ENCODE results near the gene ARID1B. TPM values are rescaled to one million over a fixed set of nuclear protein-coding genes. Genes with fewer than 3 reads are reported as not detected.

ARID1B gene
- total RNA-seq, 2 experiments from 2014 or later, result 36.9 to 38.9 TPM

GRCh38 chr6:157078326-157078725 lies 301.1 kb downstream of the ARID1B start:
- Mint-ChIP-seq H3K27me3 (no peaks in the 10 kb centered on the region), H3K27ac (no peak overlapping the region), H3K4me3 (no peak overlapping the region), H3K36me3 (ENCODE audit: low read depth) (peaks cover 11% of the 10 kb centered on the region), H3K9me3 (no peaks in the 10 kb centered on the region), H3K4me1 (ENCODE audit: low read depth) (peaks cover 57% of the 10 kb centered on the region)
- CTCF ChIA-PET, result interaction anchor here (0.8 to 1.8 kb wide), 5 partner anchors 8 to 34 kb away, joined by 3 to 6 read pairs (median 4); no protein-coding TSS in a partner anchor
- no peak for TF ChIP-seq CTCF (IDR thresholded peaks at IDR 0.05)
- no peak for DNase-seq
- ATAC-seq, result no peak
- POLR2A ChIA-PET, result interaction anchor here (1.0 to 1.4 kb wide), 2 partner anchors 8 to 10 kb away, joined by 3 read pairs; no protein-coding TSS in a partner anchor
- intact Hi-C loops (cut with micrococcal nuclease), result no loop called here

GRCh38 chr6:157079277-157079676 lies 302.1 kb downstream of the ARID1B start:
- DNase-seq (no peak), ATAC-seq (no peak)
- Mint-ChIP-seq H3K4me1 (ENCODE audit: low read depth) (peaks cover 52% of the 10 kb centered on the region), H3K9me3 (no peaks in the 10 kb centered on the region), H3K36me3 (ENCODE audit: low read depth) (peaks cover 9% of the 10 kb centered on the region), H3K27me3 (no peaks in the 10 kb centered on the region), H3K27ac (no peak overlapping the region), H3K4me3 (no peak overlapping the region)
- ChIA-PET CTCF (interaction anchor here (1.0 to 1.8 kb wide), 5 partner anchors 9 to 44 kb away, joined by 3 to 5 read pairs (median 4); no protein-coding TSS in a partner anchor), POLR2A (interaction anchor here (0.6 kb wide), 2 partner anchors 26 to 84 kb away, joined by 3 to 4 read pairs; no protein-coding TSS in a partner anchor)
- intact Hi-C loops (cut with micrococcal nuclease), result no loop called here
- TF ChIP-seq CTCF (IDR thresholded peaks at IDR 0.05), result no peak

GRCh38 chr6:157079771-157080170 lies 302.6 kb downstream of the ARID1B start:
- intact Hi-C loops (cut with micrococcal nuclease), result no loop called here
- DNase-seq (no peak), ATAC-seq (no peak)
- no peak for TF ChIP-seq CTCF (IDR thresholded peaks at IDR 0.05)
- H3K27me3 Mint-ChIP-seq, result no peaks in the 10 kb centered on the region
- H3K27ac Mint-ChIP-seq, result no peak overlapping the region
- peaks cover 6% of the 10 kb centered on the region for H3K36me3 Mint-ChIP-seq (ENCODE audit: low read depth)
- H3K9me3 Mint-ChIP-seq, result no peaks in the 10 kb centered on the region
- peaks cover 47% of the 10 kb centered on the region for H3K4me1 Mint-ChIP-seq (ENCODE audit: low read depth)
- no peak overlapping the region for H3K4me3 Mint-ChIP-seq
- POLR2A ChIA-PET, result interaction anchor here (0.6 to 1.4 kb wide), 2 partner anchors 18 to 83 kb away, joined by 3 read pairs; no protein-coding TSS in a partner anchor
- CTCF ChIA-PET, result interaction anchor here (1.1 to 1.3 kb wide), 5 partner anchors 9 to 45 kb away, joined by 3 to 4 read pairs (median 3); no protein-coding TSS in a partner anchor

- no peaks in the 10 kb centered on the region for H3K9me3 Mint-ChIP-seq
- ATAC-seq (no peak), DNase-seq (no peak)
- POLR2A ChIA-PET, result interaction anchor here (1.4 kb wide), 1 partner anchor 17 kb away, joined by 3 read pairs; no protein-coding TSS in a partner anchor
- no peaks in the 10 kb centered on the region for H3K27me3 Mint-ChIP-seq
- peaks cover 37% of the 10 kb centered on the region for H3K4me1 Mint-ChIP-seq (ENCODE audit: low read depth)
- CTCF ChIA-PET, result interaction anchor here (1.2 to 1.3 kb wide), 2 partner anchors 10 to 17 kb away, joined by 3 to 4 read pairs; no protein-coding TSS in a partner anchor
- H3K4me3 Mint-ChIP-seq, result no peak overlapping the region
- no peak for TF ChIP-seq CTCF (IDR thresholded peaks at IDR 0.05)
- H3K36me3 Mint-ChIP-seq (ENCODE audit: low read depth), result peaks cover 6% of the 10 kb centered on the region
- no peak overlapping the region for H3K27ac Mint-ChIP-seq
- intact Hi-C loops (cut with micrococcal nuclease), result no loop called here
Measured at GRCh38 chr6:157080986-157081391, 303.8 kb downstream of the ARID1B start.

- Mint-ChIP-seq H3K27me3 (no peaks in the 10 kb centered on the region), H3K9me3 (no peaks in the 10 kb centered on the region), H3K4me3 (no peak overlapping the region), H3K4me1 (ENCODE audit: low read depth) (peaks cover 20% of the 10 kb centered on the region), H3K36me3 (ENCODE audit: low read depth) (peaks cover 11% of the 10 kb centered on the region), H3K27ac (no peak overlapping the region)
- DNase-seq (no peak), ATAC-seq (no peak)
- CTCF ChIA-PET, result no interaction called here
- intact Hi-C loops (cut with micrococcal nuclease), result no loop called here
- TF ChIP-seq CTCF (IDR thresholded peaks at IDR 0.05), result no peak
- POLR2A ChIA-PET, result interaction anchor here (1.4 kb wide), 1 partner anchor 16 kb away, joined by 3 read pairs; no protein-coding TSS in a partner anchor
Measured at GRCh38 chr6:157083343-157083742, 306.2 kb downstream of the ARID1B start.

Data from activated CD8-positive, alpha-beta T cell treated with anti-CD3 and anti-CD28 coated beads for 36 hours (primary cell).